ENCODE data around the gene TIAL1.
A peak's percentile ranks its signal among the peaks of the same experiment; 100 is the strongest.
"Not testable (repeated sequence)": the region's sequence is repeated elsewhere in the genome, so short reads cannot be mapped to it uniquely, and the experiment has no call there.

TIAL1 gene

GRCh38 chr10:119559511-119559910 lies 37.3 kb downstream of the TIAL1 start:
- intact Hi-C loops (cut with DNase I) = not testable (repeated sequence)
- peak in 1 of 10 donors; percentile 62 for DNase-seq

DNA sequence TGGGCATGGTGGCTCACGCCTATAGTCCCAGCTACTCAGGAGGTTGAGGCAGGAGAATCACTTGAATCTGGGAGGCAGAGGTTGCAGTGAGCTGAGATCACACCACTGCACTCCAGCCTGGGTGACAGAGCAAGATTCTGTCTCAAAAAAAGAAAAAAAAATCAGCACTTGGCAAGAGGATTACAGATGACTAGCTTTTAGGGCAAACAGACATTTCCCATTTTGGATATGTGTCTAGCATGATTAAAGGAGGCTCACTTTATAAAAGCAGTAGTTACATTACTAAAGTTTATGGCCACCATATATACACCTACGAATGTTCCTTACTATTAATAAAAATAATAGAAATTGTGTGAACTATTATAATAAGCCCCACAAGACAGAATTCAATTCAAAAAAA lies 40.7 kb downstream of the TIAL1 start:
- intact Hi-C loops (cut with DNase I); DNase-seq: not testable (repeated sequence)

GRCh38 chr10:119555178-119555784 lies 41.5 kb downstream of the TIAL1 start:
- intact Hi-C loops (cut with DNase I) = no loop called here
- DNase-seq = no peak

- DNase-seq = no peak
- intact Hi-C loops (cut with DNase I) = no loop called here
Observed at GRCh38 chr10:119550827-119551226, 45.9 kb downstream of the TIAL1 start.

DNA sequence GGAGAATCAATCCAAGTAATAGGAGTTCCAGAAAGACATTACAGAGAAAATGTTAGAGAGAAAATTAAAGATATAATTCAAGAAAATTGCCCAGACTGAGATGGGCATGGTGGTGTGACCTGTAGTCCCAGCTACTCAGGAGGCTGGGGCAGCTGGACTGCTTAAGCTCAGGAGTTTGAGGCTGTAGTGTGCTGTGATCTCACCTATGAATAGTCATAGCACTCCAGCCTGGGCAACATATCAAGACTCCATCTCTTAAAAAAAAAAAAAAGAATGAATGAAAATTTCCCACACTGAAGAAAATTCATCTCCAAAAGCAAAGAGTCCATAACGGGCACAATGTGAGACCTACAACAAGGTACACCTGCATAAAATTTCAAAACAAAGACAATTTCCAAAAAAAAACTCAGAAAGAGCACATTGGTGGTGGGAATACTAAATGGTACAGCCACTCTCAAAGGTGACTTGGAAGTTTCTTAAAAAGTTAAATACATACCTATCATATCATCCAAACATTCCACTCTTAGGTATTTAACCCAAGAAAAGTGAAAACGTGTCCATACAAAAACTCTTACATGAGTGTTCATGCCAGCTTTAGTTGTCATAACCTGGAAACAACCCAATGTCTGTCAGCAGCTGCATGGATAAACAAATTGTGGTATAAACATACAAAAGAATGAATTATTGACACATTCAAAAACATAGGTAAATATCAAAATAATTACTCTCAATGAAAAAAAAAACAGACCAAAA lies 47.3 kb downstream of the TIAL1 start:
- no peak for DNase-seq
- intact Hi-C loops (cut with DNase I) = no loop called here

GRCh38 chr10:119546009-119546408 lies 50.8 kb downstream of the TIAL1 start:
- intact Hi-C loops (cut with DNase I) = no loop called here
- DNase-seq = no peak

DNA sequence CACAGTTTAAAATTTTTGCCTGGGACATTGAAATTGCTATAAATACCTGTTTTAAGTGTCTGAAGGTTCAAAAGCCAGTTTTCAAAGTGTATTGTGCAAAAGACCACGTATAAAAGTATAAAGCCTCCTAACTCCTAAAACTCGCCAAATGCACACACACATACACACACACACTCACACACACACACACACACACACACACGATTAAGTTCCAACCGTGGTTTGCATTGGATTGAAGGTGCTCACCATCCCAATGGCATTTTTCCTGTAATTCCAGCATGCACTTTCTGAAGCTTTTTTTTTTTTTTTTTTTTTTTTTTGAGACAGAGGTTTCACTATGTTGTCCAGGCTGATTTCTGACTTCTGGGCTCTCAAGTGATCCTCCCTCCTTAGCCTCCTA lies 51.5 kb downstream of the TIAL1 start:
- intact Hi-C loops (cut with DNase I) = no loop called here
- no peak for DNase-seq

- intact Hi-C loops (cut with DNase I) = no loop called here
- no peak for DNase-seq
Observed at GRCh38 chr10:119543814-119544642, 52.7 kb downstream of the TIAL1 start.

GRCh38 chr10:119542988-119543813 lies 53.6 kb downstream of the TIAL1 start:
- DNase-seq = peak in 1 of 10 donors; percentile 85
- intact Hi-C loops (cut with DNase I) = no loop called here

GRCh38 chr10:119542357-119542987 lies 54.3 kb downstream of the TIAL1 start, which contains the start of gene RGS10:
Gene RGS10, minus strand, starts transcription at chr10:119542719. Its CDS starts 81 bp downstream, at chr10:119542638.
- peak in 9 of 10 donors; percentile 29 to 92 (median 48) for DNase-seq
- intact Hi-C loops (cut with DNase I) = no loop called here

DNA sequence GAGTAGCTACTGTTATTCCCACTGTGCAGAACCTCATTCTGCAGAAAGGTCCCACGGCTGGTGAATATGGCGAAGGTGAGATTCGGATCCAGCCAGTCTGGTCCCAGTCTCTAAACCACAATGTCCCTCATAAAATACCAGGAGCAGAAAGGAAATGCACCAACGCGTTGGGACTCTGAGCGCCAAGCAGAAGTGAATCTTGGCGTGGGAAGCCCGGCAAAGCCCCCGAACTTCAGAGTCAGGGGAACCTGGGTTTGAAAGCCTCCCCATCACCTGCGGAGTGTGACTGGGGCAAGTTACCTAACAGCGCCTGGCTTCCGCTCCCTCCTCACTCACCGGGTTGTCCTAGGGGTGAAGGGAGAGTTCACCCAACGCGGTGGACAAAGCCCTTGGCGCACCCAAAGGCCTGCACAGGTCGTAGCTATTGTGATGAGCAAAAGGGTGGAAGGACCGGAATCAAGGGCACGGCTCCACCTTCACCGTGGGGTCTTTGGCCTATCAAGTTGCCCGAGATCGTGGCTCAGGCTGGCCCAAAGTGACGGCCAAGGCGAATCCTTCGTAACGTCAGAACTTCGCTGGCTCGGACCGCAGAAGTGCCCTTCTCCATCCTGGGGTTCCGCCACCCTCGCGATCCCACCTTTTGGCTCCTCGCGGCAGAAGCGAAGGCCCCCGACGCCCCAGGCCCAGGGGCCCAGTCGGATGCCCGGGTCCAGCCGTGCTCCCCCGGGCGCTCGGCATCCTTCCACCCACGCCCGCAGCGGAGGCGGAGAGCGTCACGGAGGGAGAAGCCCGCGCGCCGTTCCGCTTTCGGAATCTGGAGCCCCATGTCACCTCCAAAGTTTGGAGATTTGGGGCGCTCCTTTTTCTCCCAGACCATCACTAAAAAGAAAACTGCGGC lies 55.1 kb downstream of the TIAL1 start:
- intact Hi-C loops (cut with DNase I) = no loop called here
- DNase-seq = no peak

DNA sequence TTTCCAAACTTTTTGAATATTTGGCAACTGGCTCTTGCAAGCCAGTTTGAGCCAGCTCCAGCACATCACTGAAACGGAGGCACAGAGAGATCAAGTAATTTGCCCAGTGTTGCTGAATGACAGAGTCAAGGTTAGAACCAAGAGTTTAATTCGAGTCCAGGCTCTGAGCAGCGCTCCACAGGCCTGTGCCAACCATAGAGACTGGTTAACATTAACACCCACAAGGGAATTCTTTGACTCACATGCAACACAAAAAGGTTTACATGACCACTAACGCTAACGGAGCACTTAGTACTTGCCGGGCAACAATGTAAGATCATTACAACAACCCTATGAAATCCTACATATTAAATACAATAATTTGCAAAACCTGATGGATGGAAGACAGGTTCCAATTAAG lies 55.7 kb downstream of the TIAL1 start:
- DNase-seq = no peak

GRCh38 chr10:119540038-119540437 lies 56.7 kb downstream of the TIAL1 start:
- peak in 1 of 10 donors; percentile 20 for DNase-seq
- intact Hi-C loops (cut with DNase I) = no loop called here

More for the DNA sequence above, 55.7 kb downstream of the TIAL1 start:
- intact Hi-C loops (cut with DNase I) = no loop called here

GRCh38 chr10:119539359-119539825 lies 57.4 kb downstream of the TIAL1 start:
- peak in 2 of 10 donors; percentile 47 to 59 for DNase-seq
- intact Hi-C loops (cut with DNase I) = no loop called here

GRCh38 chr10:119538632-119539358 lies 58.0 kb downstream of the TIAL1 start:
- intact Hi-C loops (cut with DNase I) = no loop called here
- peak in 2 of 10 donors; percentile 33 to 61 for DNase-seq

GRCh38 chr10:119537953-119538630 lies 58.7 kb downstream of the TIAL1 start:
- intact Hi-C loops (cut with DNase I) = no loop called here
- DNase-seq = peak in 2 of 10 donors; percentile 25 to 55

GRCh38 chr10:119536508-119537025 lies 60.2 kb downstream of the TIAL1 start:
- intact Hi-C loops (cut with DNase I) = no loop called here
- peak in 1 of 10 donors; percentile 13 for DNase-seq
